Astrocyte (in vitro differentiated cells and primary cell): Measurements from ENCODE around the gene CYSTM1. TPM values are rescaled to one million over a fixed set of nuclear protein-coding genes. Genes with fewer than 3 reads are reported as not detected.
A peak's percentile ranks its signal among the peaks of the same experiment; 100 is the strongest.

Experiments used
- DNase-seq: peaks from one replicate; pipeline ENCODE4 v3.0.0-alpha.2; 2010; ENCODE audit warnings: low read depth
- FAIRE-seq: peaks from 2 replicates; lab custom pipeline; 2011; peaks lifted over from hg19 to GRCh38; lab: Jason Lieb, UNC
- H2AFZ ChIP-seq: 2 replicates; pipeline ENCODE4 v1.6.0; 2012; ENCODE audit warnings: low read depth, low read length, inconsistent platforms
- H3K27ac ChIP-seq: 2 replicates; pipeline ENCODE4 v1.5.1; 2011; ENCODE audit warnings: low read depth, low read length, inconsistent platforms
- H3K27me3 ChIP-seq: 2 replicates; pipeline ENCODE4 v1.6.0; 2011; ENCODE audit warnings: low read length, inconsistent platforms; ENCODE audit not compliant: insufficient read depth
- H3K36me3 ChIP-seq: 2 replicates; pipeline ENCODE4 v1.5.1; 2011; ENCODE audit warnings: low read length, inconsistent platforms; ENCODE audit not compliant: insufficient read depth
- H3K4me1 ChIP-seq: 2 replicates; pipeline ENCODE4 v1.5.1; 2011; ENCODE audit warnings: low read length, inconsistent platforms; ENCODE audit not compliant: insufficient read depth
- H3K4me2 ChIP-seq: 2 replicates; pipeline ENCODE4 v1.6.0; 2012; ENCODE audit warnings: low read length, inconsistent platforms
- H3K4me3 ChIP-seq: 2 replicates; pipeline ENCODE4 v1.5.1; 2011; ENCODE audit warnings: low read depth, mild to moderate bottlenecking, low read length, inconsistent platforms; ENCODE audit not compliant: insufficient read depth
- H3K79me2 ChIP-seq: 2 replicates; pipeline ENCODE4 v1.6.0; 2012; ENCODE audit warnings: mild to moderate bottlenecking, low read length, inconsistent platforms; ENCODE audit not compliant: insufficient read depth
- H3K9ac ChIP-seq: 2 replicates; pipeline ENCODE4 v1.6.0; 2012; ENCODE audit warnings: mild to moderate bottlenecking, low read length, inconsistent platforms
- H3K9me3 ChIP-seq: 2 replicates; pipeline ENCODE4 v1.5.1; 2012; ENCODE audit warnings: low read depth, mild to moderate bottlenecking, low read length, inconsistent platforms; ENCODE audit not compliant: insufficient read depth
- H4K20me1 ChIP-seq: 2 replicates; pipeline ENCODE4 v1.6.0; 2012; ENCODE audit warnings: low read length, inconsistent platforms; ENCODE audit not compliant: insufficient read depth
- H3K27ac Mint-ChIP-seq: one replicate; pipeline ENCODE4 v1.8.0; 2021; ENCODE audit warnings: mild to moderate bottlenecking, mixed read lengths; ENCODE audit not compliant: unreplicated experiment
- H3K27me3 Mint-ChIP-seq: one replicate; pipeline ENCODE4 v1.8.0; 2021; ENCODE audit warnings: low read depth, mixed read lengths; ENCODE audit not compliant: unreplicated experiment
- H3K36me3 Mint-ChIP-seq: one replicate; pipeline ENCODE4 v1.8.0; 2021; ENCODE audit warnings: low read depth, mixed read lengths; ENCODE audit not compliant: unreplicated experiment
- H3K4me1 Mint-ChIP-seq: one replicate; pipeline ENCODE4 v1.8.0; 2021; ENCODE audit warnings: low read depth, mixed read lengths; ENCODE audit not compliant: unreplicated experiment
- H3K4me3 Mint-ChIP-seq: one replicate; pipeline ENCODE4 v1.8.0; 2021; ENCODE audit warnings: mild to moderate bottlenecking, moderate library complexity, mixed read lengths; ENCODE audit not compliant: unreplicated experiment
- H3K9me3 Mint-ChIP-seq: one replicate; pipeline ENCODE4 v1.8.0; 2021; ENCODE audit warnings: mild to moderate bottlenecking, mixed read lengths; ENCODE audit not compliant: unreplicated experiment
- CTCF ChIP-seq: IDR thresholded peaks from 2 replicates; pipeline ENCODE4 v1.5.1; 2011; ENCODE audit warnings: low read depth, mild to moderate bottlenecking, inconsistent platforms, low read length, moderate library complexity; ENCODE audit not compliant: insufficient read depth
- EZH2 ChIP-seq: IDR thresholded peaks from 2 replicates; pipeline ENCODE4 v1.6.1; 2012; ENCODE audit warnings: mild to moderate bottlenecking, low read length, inconsistent platforms; ENCODE audit not compliant: insufficient read depth
- total RNA-seq: library from RNA; stranded (reverse); gene quantifications from 2 replicates; pipeline ENCODE4 v1.2.1, GENCODE V29; 2021

CYSTM1 gene
- total RNA-seq, 1 donor from 2014 or later, result 46.3 TPM

GRCh38 chr5:140242099-140242498 is 67.1 kb downstream of the CYSTM1 start:
- H3K9me3 ChIP-seq, result no peaks in the 10 kb centered on the region
- H3K36me3 ChIP-seq, result no peaks in the 10 kb centered on the region
- no peak overlapping the region for H3K4me3 ChIP-seq
- no peak for TF ChIP-seq EZH2
- peak; percentile 21 for TF ChIP-seq CTCF
- FAIRE-seq (no peak), DNase-seq (no peak)
- Mint-ChIP-seq H3K4me1 (peaks cover 47% of the 10 kb centered on the region), H3K36me3 (peaks cover 11% of the 10 kb centered on the region), H3K9me3 (peaks cover 1% of the 10 kb centered on the region), H3K27ac (peak overlapping the region; percentile 62), H3K4me3 (no peak overlapping the region), H3K27me3 (no peaks in the 10 kb centered on the region)
- no peak overlapping the region for H2AFZ ChIP-seq
- H3K27me3 ChIP-seq, result no peaks in the 10 kb centered on the region
- H3K79me2 ChIP-seq, result peaks cover 4% of the 10 kb centered on the region
- H4K20me1 ChIP-seq, result peaks cover 34% of the 10 kb centered on the region
- H3K9ac ChIP-seq, result peak overlapping the region; percentile 49
- peaks cover 39% of the 10 kb centered on the region for H3K4me1 ChIP-seq
- H3K27ac ChIP-seq, result peak overlapping the region; percentile 45
- H3K4me2 ChIP-seq, result peak overlapping the region; percentile 65

GRCh38 chr5:140242890-140243585 is 68.0 kb downstream of the CYSTM1 start:
- no peak overlapping the region for H3K9ac ChIP-seq
- peaks cover 12% of the 10 kb centered on the region for H3K79me2 ChIP-seq
- H3K9me3 Mint-ChIP-seq, result peaks cover 1% of the 10 kb centered on the region
- H3K9me3 ChIP-seq, result no peaks in the 10 kb centered on the region
- H3K4me2 ChIP-seq, result no peak overlapping the region
- H3K4me3 ChIP-seq, result no peak overlapping the region
- H3K27ac ChIP-seq, result no peak overlapping the region
- no peak for FAIRE-seq
- DNase-seq, result no peak
- no peaks in the 10 kb centered on the region for H3K27me3 Mint-ChIP-seq
- no peak overlapping the region for H3K4me3 Mint-ChIP-seq
- H2AFZ ChIP-seq, result no peak overlapping the region
- H3K27me3 ChIP-seq, result no peaks in the 10 kb centered on the region
- H3K4me1 Mint-ChIP-seq, result peaks cover 51% of the 10 kb centered on the region
- H3K36me3 ChIP-seq, result no peaks in the 10 kb centered on the region
- TF ChIP-seq CTCF (no peak), EZH2 (no peak)
- peaks cover 41% of the 10 kb centered on the region for H3K4me1 ChIP-seq
- H4K20me1 ChIP-seq, result peaks cover 34% of the 10 kb centered on the region
- peaks cover 8% of the 10 kb centered on the region for H3K36me3 Mint-ChIP-seq
- H3K27ac Mint-ChIP-seq, result no peak overlapping the region

GRCh38 chr5:140243706-140244250 is 68.8 kb downstream of the CYSTM1 start:
- Histone ChIP-seq H3K79me2 (peaks cover 19% of the 10 kb centered on the region), H3K4me3 (no peak overlapping the region), H3K36me3 (no peaks in the 10 kb centered on the region), H2AFZ (no peak overlapping the region), H3K4me1 (peaks cover 46% of the 10 kb centered on the region), H3K4me2 (no peak overlapping the region), H4K20me1 (peaks cover 32% of the 10 kb centered on the region), H3K9me3 (no peaks in the 10 kb centered on the region), H3K27me3 (no peaks in the 10 kb centered on the region), H3K9ac (no peak overlapping the region), H3K27ac (no peak overlapping the region)
- H3K4me3 Mint-ChIP-seq, result no peak overlapping the region
- H3K27me3 Mint-ChIP-seq, result no peaks in the 10 kb centered on the region
- no peak overlapping the region for H3K27ac Mint-ChIP-seq
- peaks cover 51% of the 10 kb centered on the region for H3K4me1 Mint-ChIP-seq
- peaks cover 8% of the 10 kb centered on the region for H3K36me3 Mint-ChIP-seq
- TF ChIP-seq EZH2 (no peak), CTCF (no peak)
- H3K9me3 Mint-ChIP-seq, result peaks cover 1% of the 10 kb centered on the region
- no peak for DNase-seq
- no peak for FAIRE-seq
